C4-2B (cell line): ENCODE measurements around the gene ADGRV1.

Experiments used
- H3K27ac ChIP-seq: fragments of 450-650 bp; 2 replicates; pipeline ENCODE4 v1.5.1; 2017
- CTCF ChIP-seq: fragments of 450-650 bp; conservative IDR thresholded peaks from 2 replicates; pipeline ENCODE4 v1.5.1; 2017; ENCODE audit warnings: mild to moderate bottlenecking
- ZFX ChIP-seq: fragments of 450-650 bp; IDR thresholded peaks from 2 replicates; pipeline ENCODE4 v1.6.1; 2017

Gene ADGRV1

GRCh38 chr5:91162534-91163381, 604.2 kb downstream of the ADGRV1 start:
- peak overlapping the region; percentile 66 for H3K27ac ChIP-seq
- no peak for TF ChIP-seq CTCF
- TF ChIP-seq ZFX = no peak

- TF ChIP-seq ZFX = no peak
- no peak for TF ChIP-seq CTCF
Measured at GRCh38 chr5:91164424-91164823, 605.8 kb downstream of the ADGRV1 start.

GRCh38 chr5:91166059-91166807, 607.6 kb downstream of the ADGRV1 start:
- no peak overlapping the region for H3K27ac ChIP-seq
- TF ChIP-seq CTCF (no peak), ZFX (no peak)

More at GRCh38 chr5:91164424-91164823, 605.8 kb downstream of the ADGRV1 start:
- H3K27ac ChIP-seq = no peak overlapping the region

- TF ChIP-seq ZFX (no peak), CTCF (no peak)
- H3K27ac ChIP-seq = no peak overlapping the region
Measured at GRCh38 chr5:91168859-91169258, 610.3 kb downstream of the ADGRV1 start.

- TF ChIP-seq ZFX (no peak), CTCF (no peak)
- no peak overlapping the region for H3K27ac ChIP-seq
Measured at GRCh38 chr5:91170266-91170665, 611.7 kb downstream of the ADGRV1 start.

- H3K27ac ChIP-seq = no peak overlapping the region
- TF ChIP-seq CTCF (no peak), ZFX (no peak)
Measured at GRCh38 chr5:91171322-91171721, 612.7 kb downstream of the ADGRV1 start.

- no peak for TF ChIP-seq CTCF
- no peak for TF ChIP-seq ZFX
- H3K27ac ChIP-seq = no peak overlapping the region
Measured at GRCh38 chr5:91174396-91174795, 615.8 kb downstream of the ADGRV1 start.
